Sciatic nerve (tissue), 2 donors: Measurements from ENCODE around the gene TSSK2. TPM values are rescaled to one million over a fixed set of nuclear protein-coding genes. Genes with fewer than 3 reads are reported as not detected.
"Not testable (repeated sequence)": the region's sequence is repeated elsewhere in the genome, so short reads cannot be mapped to it uniquely, and the experiment has no call there.

Experiments
- ATAC-seq: fragments of 200-7000 bp; cut with Tn5 transposase; one replicate; pipeline ENCODE4 v1.9.1; 2020; ENCODE audit warnings: mild to moderate bottlenecking, moderate library complexity
- DNase-seq: peaks from one replicate; pipeline ENCODE4 v3.0.0-alpha.2; 2020; ENCODE audit warnings: low spot score
- intact Hi-C: fragments of 100-400 bp; cut with DNase I; formaldehyde crosslinking; loops from one replicate; pipeline ENCODE4 v1.14.2; 2022
- total RNA-seq: library from RNA; stranded (reverse); fragmentation: NEBNext Ultra II Directional; extraction: Animal tissue kit (Norgen Biotek cat#: 25700); gene quantifications from one replicate; pipeline ENCODE4 v1.2.1, GENCODE V29; 2021
- donor health status: DM: no; HTN: no; CAD: no.
- donor health status: DM: no; HTN: no; CAD: no.

TSSK2 gene
- total RNA-seq, 1 donor from 2014 or later, result not detected

GRCh38 chr22:19151329-19152191, 20.5 kb downstream of the TSSK2 start:
- intact Hi-C loops, result no loop called here
- no peak for ATAC-seq
- no peak for DNase-seq

DNA sequence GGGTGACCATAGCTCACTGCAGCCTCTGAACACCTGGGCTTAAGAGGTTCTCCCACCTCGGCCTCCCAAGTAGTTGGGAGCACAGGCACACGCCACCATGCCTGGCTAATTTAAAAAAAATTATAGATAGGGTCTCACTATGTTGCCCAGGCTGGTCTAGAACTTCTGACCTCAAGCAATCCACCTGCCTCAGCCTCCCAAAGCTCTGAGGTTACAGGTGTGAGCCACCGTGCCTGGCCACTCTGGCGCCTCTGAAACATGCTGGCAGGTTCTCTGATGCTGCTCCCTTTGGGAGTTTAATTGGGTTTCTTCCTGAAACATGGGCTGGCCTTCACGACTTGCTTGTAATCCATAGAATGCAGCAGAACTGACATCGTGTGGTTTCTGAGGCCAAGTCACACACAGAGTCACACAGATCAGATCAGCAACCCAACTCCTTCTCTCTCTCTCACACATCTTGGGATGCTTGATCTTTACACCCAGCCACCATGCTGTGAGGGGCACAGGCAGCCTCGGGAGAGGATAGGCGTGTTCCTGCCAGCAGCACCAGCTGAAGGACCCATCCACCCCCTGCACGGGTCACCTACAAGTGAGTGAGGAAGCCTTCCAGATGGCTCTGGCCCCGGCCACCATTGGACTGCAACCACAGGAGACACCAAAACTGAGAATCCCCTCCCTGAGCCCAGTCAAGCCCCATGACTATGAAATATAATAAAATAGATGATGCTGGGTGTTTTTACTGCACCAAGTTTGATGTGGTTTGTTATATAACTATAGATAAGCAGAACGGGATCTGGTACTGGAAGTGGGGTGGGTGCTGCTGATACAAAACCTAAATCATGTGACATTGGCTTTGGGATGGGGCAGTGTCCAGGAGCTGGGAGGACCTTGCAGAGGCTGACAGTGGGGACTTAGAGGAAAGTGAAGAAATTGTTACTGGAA, 22.1 kb downstream of the TSSK2 start:
- ATAC-seq (no peak), DNase-seq (no peak)
- intact Hi-C loops, result no loop called here

- ATAC-seq, intact Hi-C loops, DNase-seq: not testable (repeated sequence)
These were observed 25.0 kb downstream of the TSSK2 start for GRCh38 chr22:19156109-19156508.

- intact Hi-C loops, DNase-seq, ATAC-seq: not testable (repeated sequence)
These were observed 27.5 kb downstream of the TSSK2 start for GRCh38 chr22:19158649-19159048.

GRCh38 chr22:19164425-19164824, 33.3 kb downstream of the TSSK2 start:
- DNase-seq, result no peak
- intact Hi-C loops, result no loop called here

DNA sequence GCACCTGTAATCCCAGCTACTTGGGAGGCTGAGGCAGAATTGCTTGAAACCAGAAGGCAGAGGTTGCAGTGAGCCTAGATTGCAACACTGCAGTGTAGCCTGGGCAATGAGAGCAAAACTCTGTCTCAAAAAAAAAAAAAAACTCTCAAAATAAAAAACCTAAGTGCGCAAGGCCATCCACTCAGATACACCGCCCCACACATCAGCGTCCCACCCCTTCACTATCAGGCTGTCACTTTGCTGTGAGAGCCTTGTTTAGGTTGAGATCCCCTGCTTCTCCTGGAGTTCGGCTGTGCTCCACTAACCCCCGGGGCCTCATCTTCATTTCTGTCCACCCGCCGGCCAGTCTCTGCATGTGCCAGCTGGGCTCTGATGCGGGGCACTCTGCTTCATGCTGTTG, 35.3 kb downstream of the TSSK2 start:
- intact Hi-C loops, result no loop called here
- ATAC-seq (no peak), DNase-seq (no peak)

More at GRCh38 chr22:19164425-19164824, 33.3 kb downstream of the TSSK2 start:
- ATAC-seq, result no peak

GRCh38 chr22:19167106-19167869, 36.2 kb downstream of the TSSK2 start:
- intact Hi-C loops, result no loop called here
- no peak for DNase-seq
- ATAC-seq, result no peak

GRCh38 chr22:19168088-19168890, 37.2 kb downstream of the TSSK2 start:
- intact Hi-C loops, result no loop called here
- ATAC-seq, result no peak
- DNase-seq, result no peak

DNA sequence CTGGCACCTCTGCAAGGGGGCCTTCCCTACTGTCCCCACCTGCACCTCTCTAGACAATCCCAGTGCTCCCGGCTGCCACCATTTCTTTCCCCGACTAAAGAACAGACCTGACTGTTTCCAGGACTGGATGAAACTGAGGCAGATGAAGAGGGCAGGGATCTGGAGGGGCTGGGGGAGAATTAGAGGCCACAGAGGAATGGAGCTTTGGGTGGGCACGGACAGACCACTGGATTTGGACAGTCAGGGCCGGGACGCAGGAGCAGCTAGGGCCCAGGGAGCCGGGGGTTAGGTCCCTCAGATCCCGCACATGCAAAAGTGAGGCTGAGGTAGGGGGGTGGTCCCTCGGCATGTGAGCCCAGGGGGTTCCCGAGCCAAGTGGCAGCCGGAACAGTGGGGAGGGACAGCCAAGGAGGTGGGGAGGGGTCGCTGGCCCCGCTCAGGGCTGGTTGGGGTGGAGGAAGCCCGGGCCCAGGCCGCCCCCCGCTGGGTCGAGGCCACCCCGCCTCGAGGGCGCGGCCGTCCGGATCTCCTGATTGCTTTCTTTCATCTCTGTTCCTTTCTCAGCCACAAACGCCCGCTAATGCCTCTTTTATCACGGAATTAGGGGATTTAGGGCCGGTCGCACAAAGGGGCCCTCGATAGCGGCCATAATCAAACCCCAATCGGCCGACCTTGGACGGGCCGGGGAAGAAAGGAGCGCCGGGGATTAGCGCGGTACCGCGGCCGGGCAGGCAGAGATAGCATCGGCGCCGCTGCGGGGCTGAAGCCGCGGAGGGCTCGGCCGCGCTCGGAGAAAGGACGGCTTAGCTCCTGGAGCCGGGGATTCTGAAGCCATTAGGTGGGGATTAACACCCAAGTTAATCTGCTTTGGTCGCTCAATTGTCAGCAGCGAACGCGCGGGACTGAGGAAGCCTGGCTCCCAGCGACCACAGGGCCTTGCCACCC, 38.2 kb downstream of the TSSK2 start:
- DNase-seq, result no peak
- intact Hi-C loops, result no loop called here
- no peak for ATAC-seq

- DNase-seq (no peak), ATAC-seq (no peak)
- intact Hi-C loops, result no loop called here
These were observed 38.8 kb downstream of the TSSK2 start for GRCh38 chr22:19169947-19170318.

DNA sequence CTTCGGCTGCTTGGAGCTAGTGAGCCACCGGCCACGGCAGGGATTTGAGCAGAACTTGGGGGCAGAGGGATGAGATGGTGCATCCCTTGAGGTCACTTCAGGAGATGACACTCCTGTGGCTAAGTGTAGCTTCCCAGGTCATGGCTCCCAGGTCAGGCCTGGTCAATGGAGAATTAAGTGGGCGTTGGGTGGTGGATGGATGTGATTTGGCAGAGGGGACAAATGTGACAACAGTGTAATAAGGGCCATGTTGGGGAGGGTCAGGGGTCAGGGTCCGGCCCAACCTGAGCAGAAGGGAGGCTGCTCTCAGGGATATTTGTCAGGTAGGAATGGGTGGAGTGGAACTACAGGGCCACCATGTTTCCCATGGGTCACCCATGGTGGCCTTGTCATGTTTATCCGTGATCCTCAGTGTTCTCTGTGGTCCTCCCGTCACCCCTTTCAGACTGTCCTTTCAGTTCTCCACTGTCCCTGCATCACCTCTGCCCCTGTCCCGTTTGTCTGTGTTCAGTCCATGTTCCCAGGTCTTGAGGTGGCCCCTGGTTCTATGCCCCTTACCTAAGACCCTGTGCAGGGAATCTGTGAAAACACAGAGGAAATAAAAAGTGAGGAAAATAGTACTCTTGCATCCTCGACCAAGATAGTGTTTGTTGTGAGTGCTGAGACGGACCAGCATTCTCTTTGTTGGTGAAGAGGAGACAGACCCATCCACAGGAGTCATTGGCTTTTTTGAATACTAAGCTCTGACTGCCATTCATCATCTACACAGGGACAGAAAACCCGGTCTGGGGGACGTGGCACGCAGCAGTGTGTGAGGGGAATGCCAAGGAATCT, 41.3 kb downstream of the TSSK2 start:
- DNase-seq (no peak), ATAC-seq (no peak)
- intact Hi-C loops, result no loop called here

GRCh38 chr22:19173047-19174035, 42.2 kb downstream of the TSSK2 start:
- intact Hi-C loops, result no loop called here
- no peak for ATAC-seq
- no peak for DNase-seq

DNA sequence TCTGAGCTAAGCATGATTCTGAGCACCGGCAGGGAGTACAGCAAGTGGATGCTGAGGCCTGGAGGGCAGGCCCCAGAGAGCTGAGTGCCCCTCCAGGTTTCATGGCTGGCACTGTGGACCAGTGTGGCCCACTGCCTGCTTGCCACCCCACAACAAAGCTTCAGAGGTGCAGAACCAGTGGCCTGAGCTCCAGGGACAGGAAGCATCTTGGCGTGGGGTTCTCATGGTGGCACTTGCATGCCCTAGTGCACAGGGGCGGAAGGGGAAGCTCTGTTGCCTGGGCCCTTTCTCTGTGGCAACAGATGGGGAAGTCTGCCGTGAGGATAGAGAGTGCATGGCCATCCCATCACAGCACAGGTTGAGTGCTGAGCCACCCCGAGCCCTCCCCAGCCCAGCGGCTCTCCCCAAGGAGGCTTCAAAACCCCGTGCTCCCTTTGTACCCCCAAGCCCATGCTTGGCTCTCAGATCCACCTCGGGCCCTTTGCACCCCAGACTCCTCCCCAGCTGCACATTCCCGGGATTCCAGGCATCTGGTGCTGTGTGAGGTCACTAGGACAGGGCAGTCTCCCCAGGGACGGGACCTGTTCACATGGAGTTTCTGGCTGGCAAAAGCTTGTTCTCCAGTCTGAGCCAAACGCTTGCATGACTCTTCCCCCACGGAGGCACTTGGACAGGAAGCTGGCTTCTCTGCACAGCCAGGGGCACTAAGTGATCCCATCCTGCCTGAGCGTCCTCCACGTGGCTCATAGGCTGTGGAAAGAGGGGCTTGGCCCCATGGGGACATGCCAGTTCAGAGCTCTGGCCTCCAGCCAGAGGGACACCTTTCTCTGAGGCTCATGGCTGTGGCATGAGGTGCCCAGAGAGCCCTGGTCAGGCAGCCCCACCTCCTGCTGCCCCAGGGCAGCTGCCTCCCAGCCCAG, 43.3 kb downstream of the TSSK2 start:
- intact Hi-C loops, result no loop called here
- no peak for ATAC-seq
- DNase-seq, result no peak

DNA sequence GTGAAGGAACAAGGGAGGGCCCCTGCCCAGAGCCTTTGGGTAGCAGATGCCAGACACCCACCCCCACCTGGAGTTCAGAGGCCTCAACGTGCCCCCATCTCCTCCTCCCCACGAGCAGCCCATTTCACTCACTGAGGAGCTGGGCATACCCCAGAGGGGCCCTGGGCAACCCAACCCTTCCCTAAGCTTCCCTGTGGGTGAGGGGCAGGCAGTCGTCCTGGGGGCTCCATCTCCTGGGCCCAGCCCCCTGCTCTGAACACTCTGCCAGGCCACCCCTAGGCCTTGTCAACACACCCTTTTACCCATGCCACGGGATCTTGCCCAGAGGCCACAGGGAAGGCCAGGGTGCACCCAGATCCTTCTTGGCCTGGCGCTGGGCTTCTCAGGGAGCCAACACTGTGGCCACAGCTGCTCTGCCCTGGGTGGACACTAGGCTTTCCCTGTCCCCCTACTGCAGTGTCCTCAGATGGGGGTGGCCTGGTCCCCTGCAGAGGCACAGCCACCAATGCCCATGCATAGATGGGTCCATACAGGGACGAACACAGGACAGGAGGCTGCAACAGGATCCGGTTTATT, 44.0 kb downstream of the TSSK2 start:
- intact Hi-C loops, result no loop called here
- no peak for ATAC-seq
- no peak for DNase-seq
